ENCODE data around the gene TEX53. TPM values are rescaled to one million over a fixed set of nuclear protein-coding genes. Genes with fewer than 3 reads are reported as not detected.

Gene TEX53
- total RNA-seq, 6 donors from 2014 or later: not detected

GRCh38 chr9:114688379-114688778, 30.8 kb upstream of the TEX53 start:
- DNase-seq (no peak), ATAC-seq (ENCODE audit: low FRiP score in 2 of 2) (no peak)
- Histone ChIP-seq H3K27me3 (no peaks in the 10 kb centered on the region), H3K4me1 (peaks cover 0 to 3% (median 0%) of the 10 kb centered on the region in 4 donors), H3K9me3 (no peaks in the 10 kb centered on the region), H3K36me3 (no peaks in the 10 kb centered on the region), H3K4me3 (no peak overlapping the region), H3K27ac (no peak overlapping the region)
- 86 to 90% methylated on average over 4 of the region's 4 CpGs for WGBS, 2 donors
- no peak for TF ChIP-seq POLR2AphosphoS5 (IDR thresholded peaks at IDR 0.05)
- no peak for TF ChIP-seq CTCF (IDR thresholded peaks at IDR 0.05)
- no peak for TF ChIP-seq EP300 (IDR thresholded peaks at IDR 0.05)
- TF ChIP-seq POLR2A (IDR thresholded peaks at IDR 0.05): no peak

- Histone ChIP-seq H3K27ac (no peak overlapping the region), H3K36me3 (no peaks in the 10 kb centered on the region), H3K4me1 (no peaks in the 10 kb centered on the region), H3K9me3 (no peaks in the 10 kb centered on the region), H3K27me3 (no peaks in the 10 kb centered on the region), H3K4me3 (no peak overlapping the region)
- TF ChIP-seq POLR2A (IDR thresholded peaks at IDR 0.05) (no peak), CTCF (IDR thresholded peaks at IDR 0.05) (no peak), EP300 (IDR thresholded peaks at IDR 0.05) (no peak), POLR2AphosphoS5 (IDR thresholded peaks at IDR 0.05) (no peak)
- ATAC-seq (ENCODE audit: low FRiP score in 2 of 2): no peak
- DNase-seq: no peak
Observed at GRCh38 chr9:114687034-114687433, 29.4 kb upstream of the TEX53 start.

- no peaks in the 10 kb centered on the region for H3K9me3 ChIP-seq
- DNase-seq (no peak), ATAC-seq (ENCODE audit: low FRiP score in 2 of 2) (no peak)
- no peak overlapping the region for H3K27ac ChIP-seq
- H3K4me3 ChIP-seq: no peak overlapping the region
- H3K4me1 ChIP-seq: no peaks in the 10 kb centered on the region
- no peaks in the 10 kb centered on the region for H3K36me3 ChIP-seq
- TF ChIP-seq EP300 (IDR thresholded peaks at IDR 0.05) (no peak), CTCF (IDR thresholded peaks at IDR 0.05) (no peak), POLR2A (IDR thresholded peaks at IDR 0.05) (no peak), POLR2AphosphoS5 (IDR thresholded peaks at IDR 0.05) (no peak)
- H3K27me3 ChIP-seq: no peaks in the 10 kb centered on the region
- 76 to 87% methylated on average over 5 of the region's 5 CpGs for WGBS, 2 donors
Observed at GRCh38 chr9:114685951-114686350, 28.3 kb upstream of the TEX53 start.

- no peak overlapping the region for H3K4me3 ChIP-seq
- H3K36me3 ChIP-seq: no peaks in the 10 kb centered on the region
- ATAC-seq (ENCODE audit: low FRiP score in 2 of 2) (no peak), DNase-seq (no peak)
- H3K4me1 ChIP-seq: no peaks in the 10 kb centered on the region
- no peaks in the 10 kb centered on the region for H3K27me3 ChIP-seq
- TF ChIP-seq CTCF (IDR thresholded peaks at IDR 0.05) (no peak), EP300 (IDR thresholded peaks at IDR 0.05) (no peak), POLR2AphosphoS5 (IDR thresholded peaks at IDR 0.05) (no peak), POLR2A (IDR thresholded peaks at IDR 0.05) (no peak)
- H3K9me3 ChIP-seq: no peaks in the 10 kb centered on the region
- 83 to 88% methylated on average over 6 of the region's 6 CpGs for WGBS, 2 donors
- H3K27ac ChIP-seq: no peak overlapping the region
Observed at GRCh38 chr9:114684036-114684435, 26.4 kb upstream of the TEX53 start.

GRCh38 chr9:114682846-114683245, 25.2 kb upstream of the TEX53 start:
- H3K36me3 ChIP-seq: no peaks in the 10 kb centered on the region
- H3K27ac ChIP-seq: no peak overlapping the region
- ATAC-seq (ENCODE audit: low FRiP score in 2 of 2) (no peak), DNase-seq (no peak)
- 81 to 85% methylated on average over 3 of the region's 3 CpGs for WGBS, 2 donors
- no peaks in the 10 kb centered on the region for H3K9me3 ChIP-seq
- no peaks in the 10 kb centered on the region for H3K27me3 ChIP-seq
- H3K4me3 ChIP-seq: no peak overlapping the region
- TF ChIP-seq EP300 (IDR thresholded peaks at IDR 0.05) (no peak), POLR2AphosphoS5 (IDR thresholded peaks at IDR 0.05) (no peak), POLR2A (IDR thresholded peaks at IDR 0.05) (no peak), CTCF (IDR thresholded peaks at IDR 0.05) (no peak)
- H3K4me1 ChIP-seq: no peaks in the 10 kb centered on the region
